Putamen (tissue), 1 donor: ENCODE measurements around the gene UMPS.
A peak's percentile ranks its signal among the peaks of the same experiment; 100 is the strongest.
"Not testable (repeated sequence)": the region's sequence is repeated elsewhere in the genome, so short reads cannot be mapped to it uniquely, and the experiment has no call there.

Experiments
- DNase-seq: peaks from one replicate; pipeline ENCODE4 v3.0.0-alpha.2; 2016; ENCODE audit warnings: low spot score

The UMPS gene

DNA sequence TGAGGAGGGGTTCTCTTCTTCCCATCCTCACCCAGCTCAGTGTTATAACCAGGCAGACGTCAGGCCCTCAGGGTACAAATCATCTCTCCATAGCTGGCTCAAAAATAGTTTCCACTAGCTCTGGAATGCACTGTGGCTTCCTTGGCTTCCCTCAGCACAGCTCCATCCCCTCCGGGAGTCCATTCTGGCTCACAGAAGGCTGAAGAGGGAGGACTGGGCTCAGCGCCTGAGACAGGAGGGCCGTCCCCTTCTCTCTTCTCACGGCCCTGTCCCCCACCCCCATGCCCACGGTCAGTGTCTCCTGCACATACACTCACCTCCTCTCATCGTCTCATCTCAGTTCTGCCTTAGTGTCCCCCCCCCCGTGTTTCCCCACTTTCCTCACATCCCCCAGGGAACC, 50.1 kb downstream of the UMPS start:
- DNase-seq = peak; percentile 57

DNA sequence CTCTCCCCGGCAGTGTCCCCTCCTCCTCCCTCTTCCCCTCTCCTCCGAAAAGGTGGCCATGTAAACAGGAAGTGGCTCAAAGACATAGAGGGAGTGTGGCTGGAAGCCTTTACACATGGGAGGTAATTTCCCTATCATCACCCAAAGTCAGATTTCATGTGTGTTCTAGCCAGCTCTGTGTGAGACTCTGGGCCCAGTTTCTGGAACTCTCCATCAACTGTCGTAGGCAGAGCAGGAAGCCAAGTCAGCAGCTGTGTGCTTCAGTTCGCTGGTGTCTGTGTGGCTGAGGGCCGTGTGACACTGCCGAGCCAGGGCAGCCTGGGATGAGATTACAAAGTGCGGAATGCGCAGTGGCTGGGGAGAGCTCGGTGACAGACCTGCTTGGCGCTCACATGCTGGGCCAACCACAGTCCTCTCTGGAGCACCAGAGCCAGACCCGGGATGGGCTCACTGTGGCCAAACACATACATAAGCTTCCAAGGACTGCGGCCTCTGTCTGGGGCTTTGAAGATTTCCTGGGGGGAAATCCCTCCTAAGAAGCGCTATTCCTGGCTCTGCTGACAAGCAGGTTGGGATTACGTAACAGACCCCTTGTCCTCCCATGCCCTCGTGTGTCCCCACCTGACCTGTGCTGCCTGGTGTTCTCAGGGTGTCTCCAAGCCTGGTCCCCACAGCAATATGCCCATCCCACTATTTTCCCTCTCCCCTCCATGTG, 50.7 kb downstream of the UMPS start:
- DNase-seq = peak; percentile 74

- no peak for DNase-seq
Observed at GRCh38 chr3:124781476-124782376, 51.5 kb downstream of the UMPS start.

DNA sequence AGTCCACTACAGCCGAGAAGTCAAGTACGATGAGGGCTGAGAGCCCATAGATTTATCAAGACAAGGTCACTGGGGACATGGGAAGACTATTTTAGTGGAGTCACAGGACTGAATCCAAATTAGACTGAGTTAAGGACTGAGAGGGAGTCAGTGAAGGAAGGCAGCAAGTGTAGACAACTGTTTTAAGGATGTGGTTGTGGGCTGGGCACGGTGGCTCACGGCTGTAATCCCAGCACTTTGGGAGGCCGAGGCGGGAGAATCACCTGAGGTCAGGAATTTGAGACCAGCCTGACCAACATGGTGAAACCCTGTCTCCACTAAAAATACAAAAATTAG, 52.1 kb downstream of the UMPS start:
- DNase-seq = not testable (repeated sequence)

DNA sequence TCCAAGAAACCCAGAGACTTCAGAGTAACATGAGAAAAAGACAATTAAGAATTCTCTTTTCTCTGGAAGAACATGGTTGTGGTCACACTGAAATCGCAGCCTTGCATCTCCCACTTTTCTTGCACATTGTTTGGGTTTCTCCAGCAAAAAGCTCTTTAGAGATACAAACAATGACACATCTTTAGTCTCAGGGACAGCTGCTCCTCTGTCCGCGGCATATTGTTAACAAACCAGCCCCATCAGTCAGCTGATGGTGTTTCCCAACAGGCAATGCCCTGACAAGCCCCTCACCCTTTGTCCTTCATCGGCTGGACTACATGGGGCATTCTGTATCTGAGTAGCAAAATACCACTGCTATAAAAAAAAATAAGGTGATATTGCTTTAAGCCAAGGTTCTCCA, 53.4 kb downstream of the UMPS start:
- DNase-seq = no peak

DNA sequence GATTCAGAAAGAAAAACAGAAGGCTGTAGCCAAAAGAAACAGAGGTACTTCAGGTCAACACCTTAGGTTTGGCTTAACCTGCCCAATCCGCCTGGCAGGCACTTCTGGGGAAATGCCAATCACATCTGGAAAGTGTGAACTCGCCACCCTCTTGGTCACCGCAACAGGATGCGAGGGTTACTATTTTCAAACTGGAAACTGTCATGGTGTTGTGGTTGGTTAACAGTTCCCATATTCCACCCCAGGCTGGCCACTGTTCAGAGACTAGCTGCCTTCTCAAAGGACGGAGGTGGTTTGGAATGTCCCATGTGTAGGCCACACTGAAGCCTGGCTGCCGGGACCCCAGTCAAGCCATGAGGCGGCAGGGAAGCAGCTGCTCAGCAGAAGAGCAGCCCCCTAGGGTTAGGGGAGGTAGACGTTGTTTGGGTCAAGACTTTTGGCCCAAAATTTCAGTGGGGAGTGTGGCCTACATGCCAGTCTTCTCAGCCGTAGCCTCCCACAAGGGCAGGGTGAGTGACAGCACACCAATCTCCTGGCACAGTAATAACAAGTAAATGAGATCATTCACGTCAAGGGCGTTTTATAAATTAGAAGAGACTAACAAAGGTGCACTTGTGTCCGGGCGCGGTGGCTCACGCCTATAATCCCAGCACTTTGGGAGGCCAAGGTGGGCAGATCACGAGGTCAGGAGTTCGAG, 54.6 kb downstream of the UMPS start:
- no peak for DNase-seq

GRCh38 chr3:124785973-124786372, 55.7 kb downstream of the UMPS start:
- no peak for DNase-seq

GRCh38 chr3:124786511-124787241, 56.4 kb downstream of the UMPS start:
- DNase-seq = no peak

DNA sequence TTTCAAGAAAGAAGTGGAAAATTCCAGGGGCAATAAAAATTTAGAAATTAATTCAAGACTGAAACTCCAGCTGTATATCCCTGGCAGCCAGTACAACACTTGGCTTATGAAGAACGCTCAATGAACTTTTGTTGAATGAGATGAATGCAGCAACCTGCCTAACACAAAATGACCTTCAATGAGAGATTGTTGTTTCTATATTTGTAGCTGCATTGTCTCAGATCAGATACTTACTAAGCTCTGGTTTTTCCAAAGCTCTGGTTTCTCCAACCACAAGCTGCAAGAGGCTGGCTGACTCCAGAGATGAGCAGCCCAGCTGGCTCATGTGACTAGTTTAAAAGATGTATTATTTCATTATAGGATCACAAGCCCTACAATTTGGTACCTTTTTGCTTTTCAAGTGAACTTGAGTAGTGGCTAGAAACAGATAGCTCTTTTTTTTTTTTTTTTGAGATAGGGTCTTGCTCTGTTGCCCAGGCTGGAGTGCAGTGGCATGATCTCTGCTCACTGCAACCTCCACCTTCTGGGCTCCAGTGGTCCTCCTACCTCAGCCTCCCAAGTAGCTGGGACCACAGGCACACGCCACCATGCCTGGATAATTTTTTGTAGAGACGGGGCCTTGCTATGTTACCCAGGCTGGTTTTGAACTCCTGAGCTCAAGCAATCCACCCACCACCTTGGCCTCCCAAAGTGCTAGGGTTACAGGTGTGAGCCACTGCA, 57.4 kb downstream of the UMPS start:
- DNase-seq = no peak

DNA sequence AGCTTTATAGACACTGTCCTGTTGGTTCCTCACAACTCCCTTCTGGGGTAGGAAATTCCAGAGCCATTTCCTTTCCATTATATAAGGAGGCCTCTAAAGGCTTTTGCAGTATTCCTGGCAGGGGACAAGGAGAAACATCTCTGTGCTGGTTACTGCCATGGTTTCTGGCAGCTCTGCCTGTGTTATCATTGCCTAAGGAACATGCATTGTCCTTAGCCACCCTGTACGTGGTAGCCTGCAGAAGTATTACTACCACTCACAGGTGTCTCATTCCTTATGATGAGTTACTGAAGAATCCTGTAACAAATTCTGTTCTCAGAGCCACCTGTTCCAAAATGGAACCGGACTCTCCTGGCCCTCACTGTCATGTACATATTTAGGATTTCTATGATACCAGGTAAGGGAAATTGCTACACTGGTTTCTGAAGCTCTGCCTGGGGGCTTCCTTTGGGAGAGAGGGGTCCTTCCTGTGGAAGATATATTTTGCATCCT, 58.0 kb downstream of the UMPS start:
- no peak for DNase-seq

DNA sequence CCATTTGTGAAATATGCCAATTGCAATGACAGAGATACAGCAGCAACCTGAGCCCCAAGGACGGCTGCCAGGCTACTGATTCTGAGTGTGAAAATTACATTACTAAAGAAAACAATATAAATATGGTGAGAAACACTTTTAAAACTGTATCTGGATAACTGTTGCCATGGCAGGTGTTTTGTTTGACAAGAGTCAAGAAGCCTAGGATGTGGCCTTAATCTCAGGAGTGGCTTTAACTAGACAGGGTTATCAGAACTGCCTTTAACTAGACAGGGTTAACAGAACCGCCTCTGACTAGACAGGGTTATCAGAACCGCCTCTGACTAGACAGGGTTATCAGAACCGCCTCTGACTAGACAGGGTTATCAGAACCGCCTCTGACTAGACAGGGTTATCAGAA, 58.9 kb downstream of the UMPS start:
- DNase-seq = not testable (repeated sequence)

GRCh38 chr3:124791142-124791541, 60.9 kb downstream of the UMPS start:
- DNase-seq = no peak

GRCh38 chr3:124791639-124792151, 61.4 kb downstream of the UMPS start:
- DNase-seq = no peak

DNA sequence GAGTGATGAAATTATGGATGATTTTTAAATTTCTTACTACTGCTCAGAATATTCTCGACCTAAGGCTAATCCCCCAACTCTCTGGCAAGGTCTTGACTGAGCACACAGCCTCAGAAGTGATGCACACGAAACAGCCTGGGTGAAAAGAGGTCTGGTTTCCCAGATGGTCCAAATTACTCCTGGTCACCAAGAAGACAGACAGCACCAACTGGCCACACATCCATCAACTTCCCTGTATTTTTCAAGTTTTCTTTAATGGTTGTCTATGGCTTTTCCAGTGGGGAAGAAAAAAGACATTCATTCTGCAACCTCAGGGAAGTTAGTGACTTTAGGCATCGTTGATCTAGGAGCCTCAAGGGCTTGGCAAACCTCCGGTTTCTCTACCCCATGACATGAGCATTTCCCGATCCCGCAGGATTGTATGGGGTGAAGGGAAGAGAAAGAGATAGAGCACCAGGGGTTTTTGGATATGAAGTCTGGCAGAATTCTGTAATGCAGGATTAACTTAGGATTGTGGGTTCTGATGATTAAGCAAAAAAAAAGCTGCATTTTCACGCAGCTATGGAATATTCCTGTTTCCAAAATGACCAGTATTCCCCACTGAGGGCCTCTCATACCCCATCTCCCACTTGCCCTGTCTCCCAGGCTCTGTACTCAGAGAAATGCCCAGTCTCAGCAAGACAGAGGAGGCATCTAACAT, 62.2 kb downstream of the UMPS start:
- DNase-seq = no peak

GRCh38 chr3:124793054-124793739, 62.9 kb downstream of the UMPS start:
- no peak for DNase-seq

GRCh38 chr3:124796477-124796876, 66.2 kb downstream of the UMPS start:
- DNase-seq = no peak

GRCh38 chr3:124797426-124797945, 67.2 kb downstream of the UMPS start:
- no peak for DNase-seq
